ENCODE measurements around the gene TBC1D4. TPM values are rescaled to one million over a fixed set of nuclear protein-coding genes. Genes with fewer than 3 reads are reported as not detected.
"Not testable (repeated sequence)": the region's sequence is repeated elsewhere in the genome, so short reads cannot be mapped to it uniquely, and the experiment has no call there.

The TBC1D4 gene
- total and polyA plus RNA-seq, 2 experiments from 2014 or later, result 18.7 to 38.2 TPM

- TF ChIP-seq ZNF462 (CRISPR knock-in tag; IDR thresholded peaks at IDR 0.05) (no peak), ETS1 (IDR thresholded peaks at IDR 0.05) (no peak), NANOG (IDR thresholded peaks at IDR 0.05; ENCODE audit: borderline replicate concordance) (no peak), JUNB (IDR thresholded peaks at IDR 0.05; ENCODE audit: unreplicated experiment) (no peak), CTCF (conservative IDR thresholded peaks at IDR 0.05; ENCODE audit: low read depth in 2 of 2) (no peak), EZH2 (IDR thresholded peaks at IDR 0.05; ENCODE audit: low read depth, unreplicated experiment) (no peak), STAT1 (IDR thresholded peaks at IDR 0.05; ENCODE audit: unreplicated experiment) (no peak)
Observed at GRCh38 chr13:75250526-75251178, 231.3 kb downstream of the TBC1D4 start (continued).

- not testable (repeated sequence) for H3K4me2 ChIP-seq; H3F3A ChIP-seq (replicated peaks; ENCODE audit: low read depth); H4K20me1 ChIP-seq (replicated peaks; ENCODE audit: insufficient read depth); H3K9me2 ChIP-seq (ENCODE audit: insufficient read depth); ATAC-seq; H3K27me3 Mint-ChIP-seq (ENCODE audit: insufficient read depth, low read depth, poor library complexity); DNase-seq (ENCODE audit: low spot score); H3K4me3 ChIP-seq; H2AFZ ChIP-seq; H3K4me1 ChIP-seq (ENCODE audit: insufficient read depth); H3K4me1 Mint-ChIP-seq; H3K79me2 ChIP-seq (replicated peaks; ENCODE audit: insufficient read depth); H3K4me3 Mint-ChIP-seq; H3K36me3 ChIP-seq (ENCODE audit: insufficient read depth); H3K27ac ChIP-seq (ENCODE audit: low read depth); H3K27ac Mint-ChIP-seq; H3K27me3 ChIP-seq (ENCODE audit: insufficient read depth)
- Mint-ChIP-seq H3K9me3 (peaks cover 44% of the 10 kb centered on the region), H3K36me3 (ENCODE audit: low read depth) (peaks cover 21% of the 10 kb centered on the region; the same call in 2 of the 3 replicates)
Observed at GRCh38 chr13:75245578-75245977, 236.4 kb downstream of the TBC1D4 start.

GRCh38 chr13:75240240-75240639 lies 241.7 kb downstream of the TBC1D4 start:
- DNase-seq (ENCODE audit: low spot score); H3K4me1 ChIP-seq (ENCODE audit: insufficient read depth); H3F3A ChIP-seq (replicated peaks; ENCODE audit: low read depth); H3K36me3 Mint-ChIP-seq (ENCODE audit: low read depth); H3K36me3 ChIP-seq (ENCODE audit: insufficient read depth); H3K4me2 ChIP-seq; H3K27ac ChIP-seq (ENCODE audit: low read depth); H3K27me3 Mint-ChIP-seq (ENCODE audit: insufficient read depth, low read depth, poor library complexity); H3K4me3 ChIP-seq; H3K27ac Mint-ChIP-seq; H3K9me2 ChIP-seq (ENCODE audit: insufficient read depth); H3K4me1 Mint-ChIP-seq; H2AFZ ChIP-seq; H4K20me1 ChIP-seq (replicated peaks; ENCODE audit: insufficient read depth); H3K79me2 ChIP-seq (replicated peaks; ENCODE audit: insufficient read depth); ATAC-seq; H3K4me3 Mint-ChIP-seq; H3K27me3 ChIP-seq (ENCODE audit: insufficient read depth): not testable (repeated sequence)
- peaks cover 18% of the 10 kb centered on the region; the same call in 2 of the 3 replicates for H3K9me3 Mint-ChIP-seq
